GM18858 (cell line): ENCODE data around the gene ACER3.
"Not testable (repeated sequence)": the region's sequence is repeated elsewhere in the genome, so short reads cannot be mapped to it uniquely, and the experiment has no call there.

Experiments used
- ATAC-seq: cut with Tn5 transposase; IDR thresholded peaks from one replicate; pipeline ENCODE4 v1.9.1; 2021; ENCODE audit not compliant: unreplicated experiment

ACER3 gene

GRCh38 chr11:76984743-76985142, 124.0 kb downstream of the ACER3 start:
- no peak for ATAC-seq

DNA sequence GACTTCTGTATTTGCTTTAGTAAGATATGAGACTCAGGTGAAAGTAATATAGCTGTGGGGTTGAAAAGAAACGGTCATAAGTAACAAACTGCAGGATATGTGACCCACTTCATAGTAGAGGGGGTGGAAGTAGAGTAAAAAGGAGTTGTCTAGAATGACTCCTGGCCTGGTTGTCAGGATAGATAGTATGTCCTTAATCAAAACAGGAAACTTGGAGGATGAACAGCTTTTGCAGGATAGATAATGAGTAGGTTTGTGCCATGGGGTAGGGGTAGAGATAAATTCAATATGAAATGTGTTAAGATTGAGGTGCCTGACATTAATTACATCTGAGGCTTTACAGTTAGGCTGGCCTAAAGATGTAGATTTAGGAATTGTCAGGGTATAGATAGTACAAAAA, 126.5 kb downstream of the ACER3 start:
- ATAC-seq: no peak

DNA sequence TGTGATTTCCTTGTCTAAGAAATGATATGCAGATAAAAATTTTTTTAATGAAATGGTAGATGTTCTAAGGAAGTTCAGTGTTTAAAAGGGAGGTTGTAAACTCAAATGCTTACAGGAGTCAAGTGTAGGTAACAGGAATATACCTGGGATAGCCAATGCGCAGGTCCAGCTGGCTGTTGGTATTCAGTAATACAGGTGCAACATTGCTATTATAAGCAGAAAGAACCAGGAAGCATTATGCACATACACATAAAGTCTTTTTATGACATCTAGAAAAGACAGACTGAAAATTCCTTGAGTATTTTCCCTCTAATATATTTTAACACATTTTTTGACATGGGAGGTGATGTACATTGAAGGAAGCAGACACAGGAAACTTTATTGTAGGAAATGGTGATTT, 129.9 kb downstream of the ACER3 start:
- no peak for ATAC-seq

DNA sequence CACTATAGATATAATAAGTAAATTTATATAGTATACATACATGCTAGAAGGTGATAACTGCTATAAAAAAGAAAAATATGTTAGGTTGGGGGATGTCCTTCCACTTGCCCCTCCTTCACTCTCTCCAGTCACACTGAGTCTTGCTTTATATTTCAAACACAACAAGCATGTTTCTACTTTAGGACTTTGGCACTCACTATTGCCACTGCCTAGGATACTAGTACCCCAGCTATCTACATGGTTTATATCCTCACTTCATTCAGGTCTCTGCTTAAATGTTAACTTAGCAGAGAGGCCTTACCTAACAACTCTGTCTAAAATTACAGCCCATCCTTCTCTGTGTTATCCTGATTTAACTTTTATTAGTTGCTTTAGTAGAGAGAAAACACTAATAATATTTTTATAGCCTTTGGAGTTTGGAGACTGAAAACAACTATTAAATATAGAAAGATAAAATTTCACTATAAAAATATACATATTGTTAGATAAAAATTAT, 134.4 kb downstream of the ACER3 start:
- no peak for ATAC-seq

GRCh38 chr11:76997512-76997911, 136.8 kb downstream of the ACER3 start:
- no peak for ATAC-seq

DNA sequence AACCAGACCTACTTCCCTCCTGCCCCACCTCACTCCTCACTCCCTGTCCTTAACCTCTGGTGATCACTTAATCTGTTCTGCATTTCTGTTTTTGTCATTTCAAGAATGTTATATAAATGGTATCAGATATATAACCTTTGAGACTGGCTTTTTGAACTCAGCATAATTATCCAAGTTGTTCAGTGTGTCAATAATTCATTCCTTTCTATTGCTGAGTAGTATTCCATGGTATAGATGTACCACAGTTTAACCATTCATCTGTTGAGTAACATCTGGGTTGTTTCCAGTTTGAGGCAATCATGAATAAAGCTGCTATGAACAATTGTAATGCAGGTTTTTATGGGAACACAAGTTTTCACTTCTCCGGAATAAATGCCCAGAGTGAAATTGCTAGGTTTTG, 138.9 kb downstream of the ACER3 start:
- no peak for ATAC-seq

GRCh38 chr11:77001613-77002012, 140.9 kb downstream of the ACER3 start:
- no peak for ATAC-seq

DNA sequence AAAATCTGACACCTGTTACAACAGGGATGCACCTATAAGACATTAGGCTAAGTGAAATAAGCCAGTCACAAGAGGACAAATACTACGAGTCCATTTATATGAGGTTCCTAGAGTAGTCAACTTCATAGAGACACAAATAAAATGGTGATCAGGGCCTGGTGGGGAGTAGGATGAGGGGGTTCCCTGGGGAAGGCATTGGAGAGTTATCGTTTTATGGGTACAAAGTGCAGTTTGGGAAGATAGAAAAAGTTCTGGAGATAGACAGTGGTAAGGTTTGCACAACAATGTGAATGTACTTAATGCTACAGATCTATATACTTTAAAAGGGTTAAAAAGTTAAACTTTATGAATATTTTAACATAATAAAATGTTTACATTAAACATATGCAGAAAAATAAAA, 142.1 kb downstream of the ACER3 start:
- no peak for ATAC-seq

DNA sequence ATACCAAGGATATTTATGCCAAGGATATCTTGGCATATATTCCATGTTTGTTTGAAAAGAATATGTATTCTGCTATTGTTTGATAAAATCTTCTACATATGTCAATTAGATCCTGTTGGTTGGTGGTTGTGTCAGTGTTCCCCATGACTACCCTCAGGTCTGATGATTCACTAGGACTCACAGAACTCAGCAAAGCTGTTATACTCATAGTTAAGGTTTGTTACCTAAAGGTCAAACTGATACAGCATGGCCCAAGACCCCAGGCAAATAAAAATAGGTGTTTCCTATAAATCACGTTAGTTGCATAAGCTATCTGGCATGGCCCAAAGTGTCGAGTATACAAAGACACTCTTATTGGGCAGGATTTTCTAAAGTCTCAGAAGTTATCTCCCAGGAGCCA, 143.2 kb downstream of the ACER3 start:
- no peak for ATAC-seq

- ATAC-seq: no peak
Measured at GRCh38 chr11:77009533-77010160, 148.9 kb downstream of the ACER3 start.

DNA sequence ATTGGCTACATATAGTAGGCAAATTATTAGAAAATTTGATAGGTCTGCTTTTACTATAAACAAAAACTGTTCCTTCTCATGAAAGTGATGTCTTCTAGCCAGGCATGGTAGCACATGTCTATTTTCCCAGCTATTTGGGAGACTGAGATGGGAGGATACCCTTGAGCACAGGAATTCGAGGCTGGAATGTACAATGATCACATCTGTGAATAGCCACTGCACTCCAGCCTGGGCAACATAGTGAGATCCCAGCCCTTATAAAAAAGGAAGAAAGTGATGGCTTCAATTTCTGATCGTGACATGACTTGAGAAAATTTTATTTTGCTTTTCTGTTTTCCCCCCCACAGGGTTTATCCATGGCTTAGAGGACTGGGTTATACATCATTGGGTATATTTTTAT, 154.0 kb downstream of the ACER3 start:
- no peak for ATAC-seq

DNA sequence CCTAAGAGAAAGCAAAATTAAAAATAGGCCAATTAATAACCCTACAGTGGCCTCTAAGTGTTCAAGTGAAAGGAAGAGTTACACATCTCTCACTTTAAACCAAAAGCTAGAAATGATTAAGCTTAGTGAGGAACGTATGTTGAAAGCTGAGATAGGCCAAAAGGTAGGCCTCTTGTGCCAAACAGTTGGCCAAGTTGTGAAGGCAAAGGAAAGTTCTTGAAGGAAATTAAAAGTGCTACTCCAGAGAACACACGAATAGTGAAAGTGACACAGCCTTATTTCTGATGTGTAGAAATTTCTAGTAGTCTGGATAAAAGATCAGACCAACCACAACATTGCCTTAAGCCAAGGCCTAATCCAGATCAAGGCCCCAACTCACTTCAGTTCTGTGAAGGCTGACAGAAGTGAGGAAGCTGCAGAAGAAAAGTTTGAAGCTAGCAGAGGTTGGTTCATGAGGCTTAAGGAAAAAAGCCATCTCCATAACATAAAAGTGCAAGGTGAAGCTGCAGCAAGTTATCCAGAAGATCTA, 157.7 kb downstream of the ACER3 start:
- ATAC-seq: not testable (repeated sequence)

DNA sequence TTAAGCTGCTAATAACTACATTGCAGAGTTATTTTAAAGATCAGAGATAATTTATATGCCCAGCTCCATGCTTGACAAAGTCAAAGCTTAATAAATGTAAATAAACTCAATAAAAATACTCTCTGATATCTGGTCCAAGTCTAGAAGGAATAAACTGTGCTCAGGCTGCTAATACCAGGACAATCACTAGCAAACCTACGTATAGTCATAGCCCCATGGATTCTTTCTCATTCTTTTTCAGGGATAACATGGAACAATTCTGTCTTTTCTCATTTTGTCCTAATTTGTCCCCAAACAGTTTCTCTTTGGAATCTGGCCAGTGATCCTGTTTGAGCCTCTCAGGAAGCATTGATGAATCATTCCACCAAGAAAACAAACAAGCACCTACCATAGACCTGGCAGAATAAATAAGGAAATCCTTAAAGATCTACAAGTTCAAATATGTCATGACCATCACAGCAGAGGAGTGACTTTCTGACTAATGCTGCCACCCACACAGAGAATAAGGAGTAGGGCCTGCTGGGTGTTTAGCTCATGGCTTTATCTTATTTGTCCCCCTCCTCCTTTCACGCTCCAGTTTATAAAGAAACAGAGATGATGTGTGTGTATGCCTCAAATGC, 159.4 kb downstream of the ACER3 start:
- no peak for ATAC-seq

- no peak for ATAC-seq
Measured at GRCh38 chr11:77020734-77021133, 160.0 kb downstream of the ACER3 start.

- ATAC-seq: no peak
Measured at GRCh38 chr11:77024745-77025144, 164.0 kb downstream of the ACER3 start.

DNA sequence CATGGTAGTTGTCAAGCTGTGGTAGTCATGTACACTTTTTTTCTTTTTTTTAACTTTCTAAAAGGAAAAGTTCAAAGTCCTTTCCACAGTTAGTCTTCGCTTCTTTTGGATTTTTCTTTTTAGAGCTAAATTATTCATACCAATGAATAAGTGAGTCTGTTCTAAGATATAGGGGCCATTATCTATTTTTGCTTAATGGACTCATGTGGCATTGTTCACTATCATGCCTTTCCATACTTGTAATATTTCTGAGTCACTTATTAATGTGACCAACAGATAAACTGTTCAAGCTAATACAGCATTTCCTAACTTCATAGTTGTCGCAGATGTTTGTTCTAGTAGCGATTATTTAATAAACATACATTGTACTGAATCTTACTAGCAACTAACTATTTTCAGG, 165.5 kb downstream of the ACER3 start:
- ATAC-seq: no peak

- ATAC-seq: no peak
Measured at GRCh38 chr11:77026743-77027142, 166.0 kb downstream of the ACER3 start.

GRCh38 chr11:77027275-77027674, 166.6 kb downstream of the ACER3 start:
- no peak for ATAC-seq

DNA sequence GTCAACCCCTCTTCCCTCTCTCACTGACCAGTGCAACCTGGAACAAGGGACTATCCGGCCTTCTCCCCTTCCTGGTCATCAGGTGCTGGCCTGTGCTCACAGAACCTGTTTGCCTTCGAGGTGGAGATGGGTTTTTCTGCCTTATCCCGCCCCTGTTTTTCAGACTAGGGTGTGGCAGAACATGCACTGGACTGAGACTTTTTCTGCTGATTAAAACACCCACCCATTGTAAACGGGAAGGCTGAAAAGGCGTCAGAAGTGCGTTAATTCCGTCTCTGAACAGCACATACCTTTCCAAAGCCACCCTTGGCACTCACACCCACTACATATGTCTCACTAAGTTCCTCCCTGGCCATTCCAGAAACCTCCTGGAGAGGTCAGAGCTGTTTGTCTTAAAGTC, 169.1 kb downstream of the ACER3 start:
- ATAC-seq: no peak

DNA sequence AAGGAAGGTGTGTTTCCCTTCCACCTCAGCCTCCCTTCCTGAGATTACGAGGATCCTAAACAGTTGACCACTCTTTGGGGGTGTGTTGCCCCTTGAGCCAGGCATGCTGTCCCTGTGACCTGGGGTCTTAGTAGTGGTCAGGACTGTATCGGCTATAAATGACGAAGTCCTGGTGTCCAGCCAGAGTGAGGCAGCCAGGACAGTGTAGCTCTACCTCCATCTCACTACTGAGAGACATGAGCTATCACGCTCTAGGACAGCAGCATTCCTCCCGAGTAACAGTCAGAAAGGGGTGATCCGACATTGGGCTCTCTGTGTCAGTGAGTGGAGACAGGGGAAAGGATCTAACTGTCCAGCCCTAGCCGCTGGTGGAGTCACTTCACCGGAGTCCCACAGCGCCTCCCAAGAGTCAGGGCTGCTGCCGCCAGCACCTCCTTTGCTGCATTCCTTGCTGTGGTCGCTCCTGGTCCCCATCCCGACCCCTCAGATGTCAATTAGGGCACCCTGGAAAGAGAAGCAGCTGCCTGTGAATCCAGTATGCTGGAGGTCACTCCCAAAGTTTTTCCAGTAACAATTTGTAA, 170.2 kb downstream of the ACER3 start:
- ATAC-seq: no peak

GRCh38 chr11:77031599-77031998, 170.9 kb downstream of the ACER3 start:
- ATAC-seq: no peak

GRCh38 chr11:77035039-77035438, 174.3 kb downstream of the ACER3 start:
- no peak for ATAC-seq
